Skeletal muscle cell (primary cell): Measurements from ENCODE around the gene ZBTB48.
"Not testable (repeated sequence)": the region's sequence is repeated elsewhere in the genome, so short reads cannot be mapped to it uniquely, and the experiment has no call there.

Source experiments
- DNase-seq: peaks from one replicate; pipeline ENCODE4 v3.0.0-alpha.2; 2010; ENCODE audit warnings: low read depth
- H3K4me3 ChIP-seq: 2 replicates; pipeline ENCODE4 v1.5.1; 2011; ENCODE audit warnings: low read depth, mild to moderate bottlenecking, control low read depth, low read length, moderate library complexity

ZBTB48 gene

DNA sequence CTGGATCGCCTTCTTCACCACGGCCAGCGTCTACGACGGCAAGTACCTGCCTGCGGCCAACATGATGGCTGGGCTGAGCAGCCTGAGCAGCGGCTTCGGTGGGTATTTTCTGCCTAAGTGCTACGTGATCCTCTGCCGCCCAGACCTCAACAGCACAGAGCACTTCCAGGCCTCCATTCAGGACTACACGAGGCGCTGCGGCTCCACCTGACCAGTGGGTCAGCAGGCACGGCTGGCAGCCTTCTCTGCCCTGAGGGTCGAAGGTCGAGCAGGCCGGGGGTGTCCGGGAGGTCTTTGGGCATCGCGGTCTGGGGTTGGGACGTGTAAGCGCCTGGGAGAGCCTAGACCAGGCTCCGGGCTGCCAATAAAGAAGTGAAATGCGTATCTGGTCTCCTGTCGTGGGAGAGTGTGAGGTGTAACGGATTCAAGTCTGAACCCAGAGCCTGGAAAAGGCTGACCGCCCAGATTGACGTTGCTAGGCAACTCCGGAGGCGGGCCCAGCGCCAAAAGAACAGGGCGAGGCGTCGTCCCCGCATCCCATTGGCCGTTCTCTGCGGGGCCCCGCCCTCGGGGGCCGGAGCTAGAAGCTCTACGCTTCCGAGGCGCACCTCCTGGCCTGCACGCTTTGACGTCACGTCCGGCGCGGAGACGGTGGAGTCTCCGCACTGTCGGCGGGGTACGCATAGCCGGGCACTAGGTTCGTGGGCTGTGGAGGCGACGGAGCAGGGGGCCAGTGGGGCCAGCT lies at the start of gene ZBTB48:
TSS of gene ZBTB48 (plus strand) at position 621 of the 745 bp plus-strand sequence. CDS start 616 bp downstream, outside the sequence.
- peak within 1 kb of the TSS; percentile 72 for H3K4me3 ChIP-seq
- DNase-seq, result peak; percentile 84

DNA sequence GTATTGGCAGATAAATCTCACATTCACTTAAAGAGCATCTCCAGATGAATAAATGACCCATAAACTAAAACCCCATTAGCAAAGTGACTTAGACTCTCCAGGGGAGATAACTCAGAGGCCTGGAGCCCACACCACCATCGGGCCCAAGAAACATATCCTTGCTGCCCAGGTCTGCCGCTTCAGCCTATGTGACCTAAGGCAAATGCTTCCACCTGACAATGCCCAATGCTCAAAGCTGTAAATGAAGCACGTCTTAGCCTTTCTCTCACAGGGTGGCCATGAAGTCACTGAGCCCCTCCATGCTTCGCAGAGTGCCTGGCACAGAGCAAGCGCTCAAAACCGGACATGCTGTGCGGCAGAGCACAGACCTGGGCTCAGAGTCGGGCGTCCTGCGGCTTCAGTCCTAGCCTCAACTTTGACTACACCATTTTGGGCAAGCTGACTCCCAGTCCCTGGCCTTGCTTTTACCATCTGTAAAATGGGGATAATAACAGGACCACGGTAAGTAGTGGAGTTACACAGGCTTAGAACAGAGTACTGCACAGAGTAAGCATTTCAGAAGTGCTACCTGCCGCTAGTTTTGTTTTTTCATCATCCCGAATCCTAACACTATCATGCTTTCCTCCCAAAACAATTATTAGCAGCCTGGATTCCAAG lies 49.2 kb upstream of the ZBTB48 start:
- no peak overlapping the region for H3K4me3 ChIP-seq
- no peak for DNase-seq

DNA sequence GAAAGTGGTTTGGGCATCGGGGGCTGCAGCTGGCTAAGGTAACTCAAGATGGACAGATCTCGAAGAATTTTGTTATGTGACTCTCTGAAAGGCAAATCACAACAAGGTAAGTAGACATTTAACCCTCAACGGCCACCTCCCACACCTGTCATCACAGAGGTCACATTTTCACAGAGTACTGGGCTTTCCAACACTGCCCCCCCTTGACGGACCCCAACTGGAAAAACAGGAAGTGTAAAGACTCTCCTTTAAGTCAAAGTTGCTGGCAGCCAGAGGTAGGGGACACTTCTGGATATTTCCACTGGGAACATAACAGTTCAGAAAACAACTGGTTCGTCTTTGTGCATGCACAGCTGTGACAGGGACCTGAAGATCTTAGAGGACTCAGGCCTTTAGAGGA lies 47.8 kb upstream of the ZBTB48 start:
- H3K4me3 ChIP-seq, result no peak overlapping the region
- no peak for DNase-seq

DNA sequence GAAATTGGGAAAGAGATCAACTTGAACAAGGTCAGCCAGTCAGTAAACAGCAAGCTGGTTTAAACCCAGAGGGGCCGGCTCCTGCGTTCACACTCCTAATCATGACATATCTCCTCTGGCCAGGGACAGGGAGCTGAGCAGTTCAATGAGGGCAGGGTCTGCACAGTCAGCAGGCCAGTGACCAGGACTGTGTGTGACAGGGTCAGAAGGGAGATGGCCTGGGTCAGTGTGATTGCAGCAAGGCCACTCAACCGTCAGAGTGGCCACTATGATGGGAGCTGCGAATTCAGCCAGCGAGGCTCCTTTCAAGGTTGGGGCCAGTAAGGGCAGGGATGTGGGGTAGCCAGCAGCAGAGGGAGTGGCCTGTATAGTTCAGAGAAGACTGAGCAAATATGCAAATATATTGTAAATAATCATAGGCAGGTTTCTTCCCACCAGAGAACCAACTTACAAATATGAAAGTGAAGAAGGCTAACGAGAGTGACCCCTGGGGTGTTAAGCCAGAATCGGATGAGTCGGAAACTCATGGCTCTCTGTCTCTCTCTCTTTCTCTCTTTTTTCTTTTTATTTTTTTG lies 45.5 kb upstream of the ZBTB48 start:
- DNase-seq, result no peak

DNA sequence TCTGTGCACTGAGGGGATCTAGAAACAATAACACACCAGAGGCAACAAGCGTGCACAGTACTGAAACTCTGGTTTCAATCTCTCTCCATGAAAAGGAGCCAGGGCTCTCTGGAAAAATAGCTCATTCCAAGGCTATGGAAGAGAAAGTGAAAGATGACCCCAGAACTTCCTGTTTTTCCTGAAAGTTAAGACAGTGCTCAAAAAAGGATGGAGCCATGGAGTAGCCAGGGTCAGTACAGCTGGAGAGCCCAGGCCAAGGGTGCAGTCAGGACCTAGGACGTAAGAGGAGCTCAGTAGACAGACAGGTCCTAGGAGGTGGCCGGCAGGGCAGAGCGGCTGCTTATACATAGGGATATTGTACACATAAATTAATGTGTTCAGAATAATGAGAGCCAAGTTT lies 44.6 kb upstream of the ZBTB48 start:
- DNase-seq, result no peak

More for the DNA sequence above, 45.5 kb upstream of the ZBTB48 start:
- H3K4me3 ChIP-seq, result no peak overlapping the region

DNA sequence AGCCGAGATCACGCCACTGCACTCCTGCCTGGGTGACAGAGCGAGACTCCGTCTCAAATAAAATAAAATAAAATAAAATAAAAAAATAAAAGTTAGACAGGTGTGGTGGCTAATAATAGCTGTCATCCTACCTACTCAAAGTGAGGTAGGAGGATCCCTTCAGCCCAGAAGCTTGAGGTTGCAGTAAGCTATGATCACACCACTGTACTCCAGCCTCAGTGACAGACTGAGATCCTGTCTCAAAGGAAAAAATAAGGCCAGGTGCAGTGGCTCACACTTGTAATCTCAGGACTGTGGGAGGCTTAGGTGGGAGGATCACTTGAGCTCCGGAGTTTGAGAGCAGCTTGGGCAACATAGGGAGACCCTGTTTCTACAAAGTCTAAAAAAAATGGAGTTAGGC lies 43.5 kb upstream of the ZBTB48 start:
- H3K4me3 ChIP-seq, result no peak overlapping the region
- no peak for DNase-seq

More for the DNA sequence above, 44.6 kb upstream of the ZBTB48 start:
- H3K4me3 ChIP-seq, result no peak overlapping the region

DNA sequence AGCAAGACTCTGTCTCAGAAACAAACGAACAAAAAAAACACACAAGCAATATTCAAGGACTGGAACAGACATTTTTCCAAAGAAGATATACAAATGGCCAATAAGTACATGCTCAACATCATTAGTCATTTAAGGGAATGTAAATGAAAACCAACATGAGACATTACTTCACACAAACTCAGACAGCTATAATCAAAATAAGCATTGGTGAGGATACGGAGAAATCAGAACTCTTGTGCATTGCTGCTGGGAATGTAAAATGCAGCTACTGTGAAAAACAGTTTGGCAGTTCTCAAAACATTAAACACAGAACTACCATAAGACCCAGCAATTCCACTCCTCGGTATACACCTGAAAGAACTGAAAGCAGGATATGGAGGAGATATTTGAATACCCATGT lies 40.8 kb upstream of the ZBTB48 start:
- no peak for DNase-seq
- H3K4me3 ChIP-seq, result no peak overlapping the region

DNA sequence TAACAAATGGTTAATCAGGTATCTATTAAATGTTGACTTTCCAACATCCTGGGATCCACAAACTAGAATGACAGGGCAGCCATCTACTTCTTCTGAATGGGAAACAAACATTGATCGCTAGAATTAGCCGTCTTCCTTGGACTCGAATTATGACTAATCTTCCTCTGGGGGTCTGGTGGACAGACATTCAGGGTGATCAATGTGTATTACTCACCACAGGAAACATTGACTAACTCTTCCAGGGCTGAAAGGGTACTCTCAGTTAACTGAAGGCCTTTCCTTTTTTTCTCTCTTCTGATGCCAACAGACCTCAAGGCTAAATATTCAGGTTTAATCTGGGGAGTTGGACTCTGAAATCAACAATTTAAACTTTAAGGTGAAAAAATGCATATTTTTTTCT lies 35.0 kb upstream of the ZBTB48 start:
- no peak overlapping the region for H3K4me3 ChIP-seq
- no peak for DNase-seq

DNA sequence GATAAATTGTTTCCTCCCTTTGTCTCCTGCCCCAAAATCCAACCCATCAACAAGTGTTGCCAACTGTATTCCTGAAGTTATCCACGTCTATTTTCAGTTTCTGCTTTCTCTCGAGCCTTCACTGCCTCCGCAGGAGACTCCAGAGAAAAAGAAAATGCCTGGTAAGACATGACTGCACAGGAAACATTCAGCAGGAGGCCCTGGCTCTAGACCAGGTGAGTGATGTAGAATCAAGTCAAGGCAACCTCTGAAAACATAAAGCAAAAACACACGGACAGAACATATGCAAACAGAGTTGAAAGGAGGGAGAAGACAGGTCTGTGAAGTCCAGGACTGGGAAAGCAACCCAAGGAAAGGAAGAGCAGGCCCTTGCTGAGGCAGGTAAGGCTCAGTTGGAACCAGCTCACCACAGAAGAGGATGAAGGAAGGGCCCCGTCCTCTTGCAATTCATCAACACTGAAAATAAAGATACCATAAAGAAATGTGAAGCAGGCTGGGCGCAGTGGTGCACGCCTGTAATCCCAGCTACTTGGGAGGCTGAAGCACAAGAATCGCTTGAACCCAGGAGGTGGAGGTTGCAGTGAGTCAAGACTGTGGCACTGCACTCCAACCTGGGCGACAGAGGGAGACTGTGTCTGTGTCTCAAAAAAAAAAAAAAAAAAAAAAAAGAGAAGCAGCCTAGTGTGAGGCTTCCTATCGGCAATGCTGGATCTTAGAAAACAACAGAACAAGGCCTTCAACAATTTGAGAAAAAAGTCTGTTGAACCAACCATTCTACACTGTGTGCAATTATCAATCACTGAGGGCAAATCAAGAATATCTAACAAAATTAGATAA lies 34.3 kb upstream of the ZBTB48 start:
- H3K4me3 ChIP-seq, result no peak overlapping the region
- DNase-seq, result no peak

DNA sequence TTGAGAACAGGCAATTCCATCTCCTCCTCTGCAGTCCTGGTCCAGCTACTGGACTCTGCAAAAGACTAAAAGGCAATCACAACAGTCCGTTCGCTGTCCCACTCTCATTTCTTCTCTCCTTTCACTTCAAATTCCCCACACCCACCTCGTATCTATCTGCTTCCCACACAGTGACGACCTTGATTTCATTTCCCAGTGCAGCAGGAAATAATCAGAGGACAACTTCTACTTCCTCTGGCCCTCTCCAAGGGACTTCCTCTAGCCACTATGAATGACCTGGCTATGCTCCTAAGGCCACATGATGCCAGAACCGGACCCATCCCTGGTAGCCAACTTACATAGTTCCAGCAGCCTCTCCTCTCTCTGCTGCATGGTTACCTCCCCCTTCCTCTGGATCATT lies 33.5 kb upstream of the ZBTB48 start:
- no peak for DNase-seq
- no peak overlapping the region for H3K4me3 ChIP-seq

DNA sequence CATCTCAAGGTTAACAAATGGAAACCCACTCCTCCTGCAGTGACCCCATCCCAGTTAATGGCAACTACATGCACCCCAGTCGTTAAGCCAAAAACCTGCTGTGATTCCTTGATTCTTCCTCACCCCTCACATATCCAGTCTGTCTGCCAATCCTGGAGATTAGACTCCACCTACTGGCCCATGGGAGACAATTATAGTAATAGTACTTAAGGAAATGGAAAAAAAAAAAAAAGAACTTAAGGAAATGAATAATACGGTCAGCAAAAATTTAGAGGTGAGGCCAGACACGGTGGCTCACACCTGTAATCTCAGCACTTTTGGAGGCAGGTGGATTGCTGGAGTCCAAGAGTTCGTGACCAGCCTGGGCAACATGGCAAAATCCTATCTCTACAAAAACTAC lies 32.5 kb upstream of the ZBTB48 start:
- no peak for DNase-seq

DNA sequence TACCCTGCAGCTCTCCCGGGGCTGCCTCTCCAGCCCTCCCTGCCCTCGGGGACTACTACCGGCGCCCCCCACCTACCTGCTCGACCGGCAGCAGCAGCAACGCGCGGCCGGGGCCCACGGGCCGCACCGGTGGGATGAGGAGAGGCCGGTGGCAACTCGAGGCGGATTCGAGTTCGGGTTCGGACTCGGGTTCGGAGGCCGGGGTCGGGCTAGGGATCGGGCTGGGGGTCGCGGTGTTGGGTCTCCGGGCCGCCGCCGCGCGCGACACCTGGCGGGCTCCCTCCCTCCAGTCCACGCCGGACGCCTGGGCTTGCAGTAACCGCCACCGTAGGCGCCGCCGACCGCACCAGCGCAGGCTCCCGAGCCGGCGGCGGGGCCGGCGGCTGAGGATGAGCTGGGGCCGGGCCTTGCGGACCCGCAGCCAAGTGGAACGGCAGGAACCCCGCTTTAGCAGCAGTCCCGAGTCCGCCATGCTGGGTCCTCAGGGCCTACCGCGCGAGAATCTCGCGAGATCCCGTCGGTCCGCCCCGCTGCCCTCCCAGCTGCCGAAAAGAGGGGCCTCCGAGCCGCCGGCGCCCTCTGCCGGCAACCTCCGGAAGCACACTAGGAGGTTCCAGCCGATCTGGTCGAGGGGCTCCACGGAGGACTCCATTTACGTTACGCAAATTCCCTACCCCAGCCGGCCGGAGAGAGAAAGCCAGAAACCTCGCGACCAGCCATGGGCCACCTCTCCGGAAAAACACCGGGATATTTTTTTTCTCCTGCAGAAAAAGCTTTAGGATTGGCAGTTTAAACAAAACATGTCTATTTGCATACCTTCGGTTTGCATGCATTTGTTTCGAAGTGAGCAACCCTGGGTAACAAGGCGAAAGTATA lies 25.5 kb upstream of the ZBTB48 start, which contains the start of gene NOL9:
TSS of gene NOL9 (minus strand) at position 483 of the 876 bp plus-strand sequence. CDS start at position 472, 11 bp downstream.
- peak within 1 kb of the TSS; percentile 99 for H3K4me3 ChIP-seq

More for the DNA sequence above, 32.5 kb upstream of the ZBTB48 start:
- no peak overlapping the region for H3K4me3 ChIP-seq

DNA sequence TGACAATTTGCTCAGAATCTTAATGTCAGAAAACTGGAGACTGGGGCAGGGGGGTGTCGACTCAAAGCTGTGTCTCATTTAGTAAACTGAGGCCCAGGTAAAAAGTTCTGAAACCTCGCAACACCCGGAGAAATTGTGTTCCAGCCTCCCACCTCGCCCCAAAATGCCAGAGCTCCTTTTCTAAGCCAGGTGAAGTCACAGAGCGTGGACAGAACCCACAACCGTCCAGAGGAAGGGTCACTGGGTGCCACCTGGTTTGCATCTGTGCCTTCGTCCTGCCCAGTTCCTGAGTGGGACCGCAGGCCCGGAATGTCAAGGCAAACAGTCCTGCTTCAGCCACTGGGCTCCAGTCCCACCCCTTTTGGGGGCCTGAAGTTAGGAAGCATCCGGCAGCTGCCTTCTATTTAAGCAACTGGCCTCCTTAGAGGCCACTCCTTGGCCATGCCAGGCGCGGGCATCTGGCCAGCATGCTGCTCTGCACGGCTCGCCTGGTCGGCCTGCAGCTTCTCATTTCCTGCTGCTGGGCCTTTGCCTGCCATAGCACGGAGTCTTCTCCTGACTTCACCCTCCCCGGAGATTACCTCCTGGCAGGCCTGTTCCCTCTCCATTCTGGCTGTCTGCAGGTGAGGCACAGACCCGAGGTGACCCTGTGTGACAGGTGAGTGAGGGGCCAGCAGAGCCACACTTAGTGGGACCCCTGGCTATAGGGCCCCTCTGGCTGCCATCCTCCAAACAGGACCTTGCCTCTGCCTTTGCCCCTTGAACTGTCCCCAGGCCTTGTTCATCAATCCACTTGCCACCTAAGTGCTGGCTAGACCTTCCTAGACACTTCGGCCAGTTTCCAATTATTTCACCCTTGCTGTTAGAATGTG lies 24.7 kb upstream of the ZBTB48 start, which contains the start of gene TAS1R1:
TSS of gene TAS1R1 (plus strand) at position 401 of the 872 bp plus-strand sequence. CDS start at position 468, 67 bp downstream.
- no peak for DNase-seq
- peak within 1 kb of the TSS; percentile 99 for H3K4me3 ChIP-seq

More for the DNA sequence above, 25.5 kb upstream of the ZBTB48 start, which contains the start of gene NOL9:
- peak; percentile 66 for DNase-seq

DNA sequence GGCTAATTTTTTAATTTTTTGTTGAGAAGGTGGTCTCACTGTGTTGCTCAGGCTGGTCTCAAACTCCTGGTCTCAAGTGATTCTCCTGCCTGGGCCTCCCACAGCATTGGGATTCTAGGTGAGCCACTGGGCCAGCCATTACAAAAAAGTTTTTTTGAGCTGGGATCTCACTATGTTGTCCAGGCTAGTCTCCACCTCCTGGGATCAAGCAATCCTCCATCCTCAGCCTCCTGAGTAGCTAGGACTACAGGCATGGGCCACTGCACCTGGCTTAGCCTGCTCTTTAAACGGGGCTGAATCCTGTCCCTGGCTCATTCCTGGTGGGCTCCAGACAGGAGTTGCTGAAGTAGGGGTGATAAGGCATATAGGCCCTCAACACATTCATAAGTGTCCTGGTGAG lies 22.2 kb upstream of the ZBTB48 start:
- no peak overlapping the region for H3K4me3 ChIP-seq
- no peak for DNase-seq

DNA sequence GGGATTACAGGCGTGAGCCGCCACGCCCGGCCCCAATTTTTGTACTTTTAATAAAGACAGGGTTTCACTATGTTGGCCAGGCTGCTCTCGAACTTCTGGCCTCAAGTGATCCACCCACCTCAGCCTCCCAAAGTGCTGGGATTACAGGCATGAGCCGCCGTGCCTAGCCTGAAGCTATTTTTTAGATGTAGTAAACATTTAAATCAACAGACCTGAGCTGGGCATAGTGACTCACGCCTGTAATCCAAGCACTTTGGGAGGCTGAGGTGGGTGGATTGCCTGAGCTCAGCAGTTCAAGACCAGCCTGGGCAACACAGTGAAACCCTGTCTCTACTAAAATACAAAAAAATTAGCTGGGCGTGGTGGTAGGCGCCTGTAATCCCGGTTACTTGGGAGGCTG lies 20.6 kb upstream of the ZBTB48 start:
- not testable (repeated sequence) for H3K4me3 ChIP-seq, DNase-seq

DNA sequence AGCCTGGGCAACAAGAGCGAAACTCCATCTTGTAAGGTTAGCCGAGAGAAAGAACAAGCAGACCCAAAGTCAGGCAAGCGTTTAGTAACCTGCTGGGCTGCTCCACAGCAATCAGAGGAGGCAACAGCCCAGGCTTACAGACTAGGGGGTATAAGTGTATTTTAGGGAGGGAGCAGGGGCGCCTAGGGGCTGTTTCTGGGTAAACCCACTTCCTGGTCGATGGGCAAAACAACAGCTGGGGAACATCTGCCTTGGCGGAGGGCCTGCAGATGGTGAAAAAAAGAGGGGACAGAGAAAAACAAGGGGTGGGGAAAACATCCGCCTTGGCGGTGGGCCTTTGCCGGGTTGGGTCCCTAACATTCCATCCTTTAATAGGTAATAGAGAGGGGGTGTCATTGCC lies 19.5 kb upstream of the ZBTB48 start:
- DNase-seq, result no peak
- no peak overlapping the region for H3K4me3 ChIP-seq

DNA sequence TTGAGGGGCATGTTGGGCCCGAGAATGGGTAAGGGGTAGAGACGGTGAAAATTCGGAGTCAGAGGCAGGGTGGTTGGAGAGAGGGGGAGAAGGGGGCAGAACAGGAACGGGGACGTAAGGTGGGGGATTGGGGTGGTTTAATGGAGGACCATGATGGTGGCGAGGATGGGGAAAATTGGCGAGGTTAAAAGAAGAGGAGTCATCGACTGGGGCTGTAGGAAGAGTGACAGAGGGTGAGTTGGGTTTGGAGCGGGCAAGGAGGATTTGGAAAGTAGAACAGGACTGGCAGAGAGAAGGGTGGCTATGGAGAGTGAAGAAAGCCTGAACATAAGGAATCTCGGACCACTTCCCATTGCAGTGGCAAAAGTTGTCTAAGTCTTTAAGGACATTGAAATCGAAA lies 10.8 kb upstream of the ZBTB48 start:
- H3K4me3 ChIP-seq, result no peak overlapping the region

DNA sequence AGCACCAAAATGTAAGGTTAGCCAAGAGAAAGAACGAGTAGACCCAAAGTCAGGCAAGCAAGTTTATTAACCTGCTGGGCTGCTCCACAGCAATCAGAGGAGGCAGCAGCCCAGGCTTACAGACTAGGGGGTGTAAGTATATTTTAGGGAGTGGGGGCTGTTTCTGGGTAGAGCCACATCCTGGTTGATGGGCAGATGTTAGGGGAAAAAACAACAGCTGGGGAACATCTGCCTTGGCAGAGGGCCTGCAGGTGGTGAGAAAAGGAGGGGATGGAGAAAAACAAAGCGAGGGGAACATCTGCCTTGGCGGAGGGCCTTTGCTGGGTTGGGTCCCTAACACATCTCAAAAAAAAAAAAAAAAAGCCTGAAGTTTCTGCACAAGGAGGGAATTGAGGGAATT lies 9.7 kb upstream of the ZBTB48 start:
- no peak for DNase-seq
- H3K4me3 ChIP-seq, result no peak overlapping the region

More for the DNA sequence above, 10.8 kb upstream of the ZBTB48 start:
- no peak for DNase-seq
